Adipose tissue (tissue), 3 donors: ENCODE results near the gene TAS2R1. TPM values are rescaled to one million over a fixed set of nuclear protein-coding genes. Genes with fewer than 3 reads are reported as not detected.
"Not testable (repeated sequence)": the region's sequence is repeated elsewhere in the genome, so short reads cannot be mapped to it uniquely, and the experiment has no call there.

Experiments used
- H3K27ac ChIP-seq: one replicate; pipeline ENCODE4 v1.5.1; 2013; ENCODE audit warnings: low read depth, low read length
- WGBS, 3 donors: extraction: QIAGEN DNeasy Blood & Tissue Kit; methylation state at CpG; one replicate each; pipeline ENCODE4 v1.1.7; 2013; 5-methylcytosine and 5-hydroxymethylcytosine counted together
- polyA plus RNA-seq, 3 donors: library from polyadenylated mRNA; stranded (reverse); fragments of 200-250 nt; gene quantifications; one replicate each; pipeline ENCODE4 v1.2.3, GENCODE V29; 2013
- donor health status: healthy with polysubstance abuse.
- donor health status: Bipolar disorder and iron deficiency.
- donor health status: healthy.

The TAS2R1 gene
- polyA plus RNA-seq, 3 donors, result not detected

GRCh38 chr5:9598329-9598728 lies 31.8 kb downstream of the TAS2R1 start:
- 45 to 80% (median 77%) methylated on average over 6 of the region's 6 CpGs for WGBS, 3 donors
- H3K27ac ChIP-seq, result not testable (repeated sequence)

- 44 to 83% (median 80%) methylated on average over 7 of the region's 7 CpGs for WGBS, 3 donors
- not testable (repeated sequence) for H3K27ac ChIP-seq
These were observed 32.8 kb downstream of the TAS2R1 start for GRCh38 chr5:9597322-9597721.

- WGBS, 3 donors, result 17 to 21% (median 18%) methylated on average over 4 of the region's 4 CpGs
- H3K27ac ChIP-seq, result no peak overlapping the region
These were observed 33.3 kb downstream of the TAS2R1 start for GRCh38 chr5:9596824-9597223.

- no peak overlapping the region for H3K27ac ChIP-seq
- 35 to 55% (median 40%) methylated on average over 6 of the region's 6 CpGs for WGBS, 3 donors
These were observed 33.9 kb downstream of the TAS2R1 start for GRCh38 chr5:9596171-9596780.

GRCh38 chr5:9594913-9595312 lies 35.2 kb downstream of the TAS2R1 start:
- no peak overlapping the region for H3K27ac ChIP-seq

- WGBS, 3 donors, result 73 to 78% (median 75%) methylated on average over 7 of the region's 7 CpGs
- H3K27ac ChIP-seq, result no peak overlapping the region
These were observed 40.9 kb downstream of the TAS2R1 start for GRCh38 chr5:9589049-9589835.

GRCh38 chr5:9588254-9588653 lies 41.9 kb downstream of the TAS2R1 start:
- WGBS, 3 donors, result 57 to 80% (median 70%) methylated on average over 6 of the region's 6 CpGs
- H3K27ac ChIP-seq, result no peak overlapping the region

GRCh38 chr5:9587135-9587534 lies 43.0 kb downstream of the TAS2R1 start:
- no peak overlapping the region for H3K27ac ChIP-seq

GRCh38 chr5:9582406-9582805 lies 47.7 kb downstream of the TAS2R1 start:
- 50 to 75% (median 71%) methylated on average over 2 of the region's 2 CpGs for WGBS, 3 donors
- H3K27ac ChIP-seq, result no peak overlapping the region

Other genes with a start within 250 kb of the TAS2R1 start
- 1 to 10 TPM in 2 of 3 donors, under 1 TPM in 1; 0.70 to 1.5 (median 1.2) TPM for gene SEMA5A, start 84.3 kb downstream of the TAS2R1 start, polyA plus RNA-seq